Prostate gland (tissue), 2 donors: ENCODE data around the gene PODN. TPM values are rescaled to one million over a fixed set of nuclear protein-coding genes. Genes with fewer than 3 reads are reported as not detected.

Experiments used
- DNase-seq: peaks from one replicate; pipeline ENCODE4 v3.0.0-alpha.2; 2019; ENCODE audit warnings: low spot score
- H3K27ac ChIP-seq, 2 donors: fragments of 200-600 bp; sonication (generic); 2 replicates each; pipeline ENCODE4 v1.5.1; 2017 to 2019
- H3K27me3 ChIP-seq: fragments of 200-600 bp; sonication (generic); replicated peaks from 2 replicates; pipeline ENCODE4 v1.5.1; 2019; ENCODE audit not compliant: insufficient read depth
- H3K36me3 ChIP-seq, 2 donors: fragments of 200-600 bp; sonication (generic); 1 replicate in 1 of 2; 2 replicates in 1 of 2; pipeline versions ENCODE4 v1.5.1 to v1.8.1; 2017 to 2019
- H3K4me1 ChIP-seq: fragments of 200-600 bp; sonication (generic); replicated peaks from 2 replicates; pipeline ENCODE4 v1.5.1; 2019
- H3K4me3 ChIP-seq, 2 donors: fragments of 200-600 bp; sonication (generic); 2 replicates each; pipeline ENCODE4 v1.5.1; 2017 to 2019
- H3K9me3 ChIP-seq: fragments of 200-600 bp; sonication (generic); 2 replicates; pipeline ENCODE4 v1.5.1; 2017
- POLR2A ChIP-seq: fragments of 450-650 bp; IDR thresholded peaks from one replicate; pipeline ENCODE4 v1.6.1; 2016; ENCODE audit warnings: antibody characterized with exemption, mild to moderate bottlenecking
- POLR2AphosphoS5 ChIP-seq: sonication (generic); formaldehyde crosslinking; IDR thresholded peaks from one replicate; pipeline ENCODE4 v1.6.1; 2017; ENCODE audit warnings: antibody characterized with exemption
- WGBS: methylation state at CpG from one replicate; pipeline ENCODE4 v1.1.5; 2018; 5-methylcytosine and 5-hydroxymethylcytosine counted together
- intact Hi-C: fragments of 100-400 bp; cut with DNase I; formaldehyde crosslinking; loops from one replicate; pipeline ENCODE4 v1.14.2; 2022
- total RNA-seq, 2 donors: library from RNA; depleted of rRNA; stranded (reverse); fragments of >200 nt; gene quantifications; one replicate each; pipeline ENCODE4 v1.1.0, GENCODE V29; 2016
- TF ChIP-seq, protein P1 (sequence below), 4 experiments: fragments of 200-600 bp in 2 of 4; fragments of 450-650 bp in 2 of 4; sonication (generic) in 2 of 4; IDR thresholded peaks; 1 replicate in 3 of 4; 2 replicates in 1 of 4; pipeline ENCODE4 v1.5.1; 2016 to 2019; ENCODE audit warnings: antibody characterized with exemption in 4 of 4, mild to moderate bottlenecking in 2 of 4, moderate library complexity in 2 of 4

PODN gene
- total RNA-seq, 2 donors from 2014 or later, result 11.6 to 92.7 TPM

GRCh38 chr1:53123453-53124140, 61.6 kb downstream of the PODN start:
- WGBS, result 58% methylated on average over 19 of the region's 19 CpGs
- Histone ChIP-seq H3K4me1 (no peaks in the 10 kb centered on the region), H3K4me3 (no peak overlapping the region), H3K27ac (peak overlapping the region; percentile 24 to 41), H3K27me3 (no peaks in the 10 kb centered on the region), H3K36me3 (no peaks in the 10 kb centered on the region), H3K9me3 (no peaks in the 10 kb centered on the region)
- TF ChIP-seq POLR2A, result no peak
- TF ChIP-seq, protein P1, sequence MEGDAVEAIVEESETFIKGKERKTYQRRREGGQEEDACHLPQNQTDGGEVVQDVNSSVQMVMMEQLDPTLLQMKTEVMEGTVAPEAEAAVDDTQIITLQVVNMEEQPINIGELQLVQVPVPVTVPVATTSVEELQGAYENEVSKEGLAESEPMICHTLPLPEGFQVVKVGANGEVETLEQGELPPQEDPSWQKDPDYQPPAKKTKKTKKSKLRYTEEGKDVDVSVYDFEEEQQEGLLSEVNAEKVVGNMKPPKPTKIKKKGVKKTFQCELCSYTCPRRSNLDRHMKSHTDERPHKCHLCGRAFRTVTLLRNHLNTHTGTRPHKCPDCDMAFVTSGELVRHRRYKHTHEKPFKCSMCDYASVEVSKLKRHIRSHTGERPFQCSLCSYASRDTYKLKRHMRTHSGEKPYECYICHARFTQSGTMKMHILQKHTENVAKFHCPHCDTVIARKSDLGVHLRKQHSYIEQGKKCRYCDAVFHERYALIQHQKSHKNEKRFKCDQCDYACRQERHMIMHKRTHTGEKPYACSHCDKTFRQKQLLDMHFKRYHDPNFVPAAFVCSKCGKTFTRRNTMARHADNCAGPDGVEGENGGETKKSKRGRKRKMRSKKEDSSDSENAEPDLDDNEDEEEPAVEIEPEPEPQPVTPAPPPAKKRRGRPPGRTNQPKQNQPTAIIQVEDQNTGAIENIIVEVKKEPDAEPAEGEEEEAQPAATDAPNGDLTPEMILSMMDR (IDR thresholded peaks at IDR 0.05), result no peak
- TF ChIP-seq POLR2AphosphoS5, result no peak
- no peak for DNase-seq
- intact Hi-C loops, result no loop called here

GRCh38 chr1:53125122-53125521, 63.1 kb downstream of the PODN start:
- no peak for DNase-seq
- H3K27ac ChIP-seq, result peak overlapping the region in 1 of 2 donors; percentile 43
- H3K4me1 ChIP-seq, result no peaks in the 10 kb centered on the region
- intact Hi-C loops, result no loop called here
- TF ChIP-seq POLR2A, result no peak
- TF ChIP-seq, protein P1 (IDR thresholded peaks at IDR 0.05), result no peak
- TF ChIP-seq POLR2AphosphoS5, result no peak
- H3K36me3 ChIP-seq, result no peaks in the 10 kb centered on the region
- H3K9me3 ChIP-seq, result no peaks in the 10 kb centered on the region
- 72% methylated on average over 6 of the region's 6 CpGs for WGBS
- H3K27me3 ChIP-seq, result no peaks in the 10 kb centered on the region
- H3K4me3 ChIP-seq, result no peak overlapping the region

GRCh38 chr1:53125623-53126360, 63.8 kb downstream of the PODN start:
- intact Hi-C loops, result no loop called here
- Histone ChIP-seq H3K4me1 (no peaks in the 10 kb centered on the region), H3K9me3 (no peaks in the 10 kb centered on the region), H3K27ac (peak overlapping the region in 1 of 2 donors; percentile 43), H3K36me3 (no peaks in the 10 kb centered on the region), H3K27me3 (no peaks in the 10 kb centered on the region), H3K4me3 (no peak overlapping the region)
- DNase-seq, result no peak
- TF ChIP-seq, protein P1 (IDR thresholded peaks at IDR 0.05), result no peak
- TF ChIP-seq POLR2AphosphoS5 (no peak), POLR2A (no peak)
- WGBS, result 70% methylated on average over 10 of the region's 10 CpGs

GRCh38 chr1:53126495-53126894, 64.5 kb downstream of the PODN start:
- TF ChIP-seq POLR2AphosphoS5, result no peak
- TF ChIP-seq, protein P1 (IDR thresholded peaks at IDR 0.05), result no peak
- WGBS, result 56% methylated on average over 1 of the region's 1 CpG
- H3K9me3 ChIP-seq, result no peaks in the 10 kb centered on the region
- no peaks in the 10 kb centered on the region for H3K27me3 ChIP-seq
- no peaks in the 10 kb centered on the region for H3K4me1 ChIP-seq
- intact Hi-C loops, result no loop called here
- H3K4me3 ChIP-seq, result no peak overlapping the region
- H3K36me3 ChIP-seq, result no peaks in the 10 kb centered on the region
- peak overlapping the region in 1 of 2 donors; percentile 43 for H3K27ac ChIP-seq
- no peak for DNase-seq
